Neuronal stem cell (in vitro differentiated cells): Measurements from ENCODE around the gene GNPAT.
A peak's percentile ranks its signal among the peaks of the same experiment; 100 is the strongest.

Experiments used
- DNase-seq: peaks from one replicate; pipeline ENCODE4 v3.0.0-alpha.2; 2013; ENCODE audit warnings: low spot score
- H2AFZ ChIP-seq: one replicate; pipeline ENCODE4 v1.6.1; 2013; ENCODE audit warnings: mild to moderate bottlenecking, low read length, inconsistent platforms
- H2AK5ac ChIP-seq: 2 replicates; pipeline ENCODE4 v1.6.1; 2013; ENCODE audit warnings: low read depth, mild to moderate bottlenecking, inconsistent platforms, low read length, moderate library complexity, mixed read lengths
- H2BK120ac ChIP-seq: 2 replicates; pipeline ENCODE4 v1.6.1; 2013; ENCODE audit warnings: low read depth, mild to moderate bottlenecking, inconsistent platforms, low read length, moderate library complexity, mixed read lengths
- H2BK12ac ChIP-seq: one replicate; pipeline ENCODE4 v1.6.1; 2013; ENCODE audit warnings: low read length, inconsistent platforms
- H2BK15ac ChIP-seq: 2 replicates; pipeline ENCODE4 v1.6.1; 2013; ENCODE audit warnings: mild to moderate bottlenecking, low read length, inconsistent platforms, mixed read lengths
- H2BK5ac ChIP-seq: one replicate; pipeline ENCODE4 v1.6.1; 2013; ENCODE audit warnings: inconsistent platforms, mild to moderate bottlenecking, low read length, moderate library complexity
- H3K14ac ChIP-seq: one replicate; pipeline ENCODE4 v1.6.1; 2013; ENCODE audit warnings: low read length, inconsistent platforms
- H3K18ac ChIP-seq: 2 replicates; pipeline ENCODE4 v1.6.1; 2013; ENCODE audit warnings: low read length, inconsistent platforms
- H3K23ac ChIP-seq: 2 replicates; pipeline ENCODE4 v1.6.1; 2013; ENCODE audit warnings: low read depth, mild to moderate bottlenecking, mixed read lengths, low read length, inconsistent platforms; ENCODE audit not compliant: poor library complexity
- H3K27ac ChIP-seq: replicated peaks from 3 replicates; pipeline ENCODE4 v1.5.1; 2013; ENCODE audit warnings: low read length, inconsistent platforms
- H3K27me3 ChIP-seq, 3 experiments: 2 replicates each; pipeline ENCODE4 v1.6.1; 2013; ENCODE audit warnings: low read length in 3 of 3, mild to moderate bottlenecking in 2 of 3, inconsistent platforms in 1 of 3, low read depth in 1 of 3, mixed read lengths in 1 of 3, moderate library complexity in 1 of 3; ENCODE audit not compliant: control insufficient read depth in 3 of 3, insufficient read depth in 3 of 3
- H3K36me3 ChIP-seq, 2 donors: replicated peaks in 1 of 2; 2 replicates each; pipeline ENCODE4 v1.6.1; 2013; ENCODE audit warnings: low read length in 2 of 2; ENCODE audit not compliant: control insufficient read depth in 2 of 2, insufficient read depth in 2 of 2
- H3K4ac ChIP-seq: 2 replicates; pipeline ENCODE4 v1.6.1; 2013; ENCODE audit warnings: inconsistent platforms, mild to moderate bottlenecking, low read length, moderate library complexity
- H3K4me1 ChIP-seq, 2 donors: 1 replicate in 1 of 2; 2 replicates in 1 of 2; pipeline ENCODE4 v1.6.1; 2013; ENCODE audit warnings: low read length in 2 of 2, low read depth in 1 of 2; ENCODE audit not compliant: control insufficient read depth in 2 of 2, insufficient read depth in 1 of 2
- H3K4me2 ChIP-seq: one replicate; pipeline ENCODE4 v1.6.1; 2013; ENCODE audit warnings: mild to moderate bottlenecking, low read length, inconsistent platforms; ENCODE audit not compliant: insufficient read depth, poor library complexity, severe bottlenecking
- H3K4me3 ChIP-seq, 2 donors: 2 replicates each; pipeline ENCODE4 v1.5.1; 2013; ENCODE audit warnings: low read length in 2 of 2, mild to moderate bottlenecking in 2 of 2, inconsistent platforms in 1 of 2, moderate library complexity in 1 of 2
- H3K79me1 ChIP-seq: one replicate; pipeline ENCODE4 v1.6.1; 2013; ENCODE audit warnings: low read depth, mild to moderate bottlenecking, inconsistent platforms, low read length, moderate library complexity
- H3K9ac ChIP-seq: one replicate; pipeline ENCODE4 v1.6.1; 2013; ENCODE audit warnings: mild to moderate bottlenecking, low read depth, low read length, inconsistent platforms; ENCODE audit not compliant: poor library complexity
- H3K9me3 ChIP-seq, 2 donors: replicated peaks in 1 of 2; 2 replicates each; pipeline versions ENCODE3 to v1.6.1; 2013; ENCODE audit warnings: low read length in 2 of 2, mild to moderate bottlenecking in 2 of 2, inconsistent platforms in 1 of 2, low read depth in 1 of 2, mixed read lengths in 1 of 2, moderate library complexity in 1 of 2; ENCODE audit not compliant: control insufficient read depth in 2 of 2, insufficient read depth in 1 of 2
- H4K8ac ChIP-seq: one replicate; pipeline ENCODE4 v1.6.1; 2013; ENCODE audit warnings: low read depth, mild to moderate bottlenecking, inconsistent platforms, low read length, moderate library complexity
- H4K91ac ChIP-seq: one replicate; pipeline ENCODE4 v1.6.1; 2013; ENCODE audit warnings: low read length, low read depth, mild to moderate bottlenecking, inconsistent platforms; ENCODE audit not compliant: poor library complexity
- WGBS, 2 donors: extraction: QIAGEN DNeasy Blood & Tissue Kit; methylation state at CpG; one replicate each; pipeline ENCODE4 v1.1.7; 2013; ENCODE audit warnings: missing lambda C conversion rate in 2 of 2, mixed read lengths in 1 of 2; ENCODE audit not compliant: insufficient read length in 2 of 2, insufficient replicate concordance in 1 of 2; ENCODE audit errors: extremely low coverage in 2 of 2; 5-methylcytosine and 5-hydroxymethylcytosine counted together

The GNPAT gene

GRCh38 chr1:231213831-231214573 is 27.0 kb upstream of the GNPAT start:
- Histone ChIP-seq H3K14ac (peak overlapping the region; percentile 87), H3K23ac (no peak overlapping the region), H2BK12ac (no peak overlapping the region), H3K9me3 (no peaks in the 10 kb centered on the region), H3K4me2 (no peak overlapping the region), H2AK5ac (no peak overlapping the region), H4K91ac (no peak overlapping the region), H3K4me3 (no peak overlapping the region), H2BK120ac (peak overlapping the region; percentile 58), H2AFZ (no peak overlapping the region), H3K27ac (no peak overlapping the region), H2BK5ac (no peak overlapping the region), H3K4me1 (peaks cover 2 to 3% of the 10 kb centered on the region in 2 donors), H2BK15ac (peak overlapping the region; percentile 38), H3K27me3 (peaks cover 0 to 23% (median 0%) of the 10 kb centered on the region in 3 experiments), H3K79me1 (no peaks in the 10 kb centered on the region), H3K18ac (no peak overlapping the region), H3K36me3 (no peaks in the 10 kb centered on the region), H3K4ac (no peak overlapping the region), H4K8ac (no peak overlapping the region), H3K9ac (no peak overlapping the region)
- no CpG with 5 or more reads among the region's 22 CpGs for WGBS, 2 donors
- no peak for DNase-seq

GRCh38 chr1:231214918-231215680 is 25.9 kb upstream of the GNPAT start:
- Histone ChIP-seq H2AK5ac (no peak overlapping the region), H3K4me3 (no peak overlapping the region), H3K14ac (no peak overlapping the region), H4K8ac (no peak overlapping the region), H2BK12ac (no peak overlapping the region), H3K79me1 (no peaks in the 10 kb centered on the region), H2BK15ac (no peak overlapping the region), H3K4ac (no peak overlapping the region), H2BK120ac (no peak overlapping the region), H3K23ac (no peak overlapping the region), H3K4me1 (peaks cover 2 to 3% of the 10 kb centered on the region in 2 donors), H3K27ac (no peak overlapping the region), H3K9ac (no peak overlapping the region), H3K27me3 (peaks cover 0 to 23% (median 0%) of the 10 kb centered on the region in 3 experiments), H4K91ac (no peak overlapping the region), H2BK5ac (no peak overlapping the region), H3K18ac (no peak overlapping the region), H3K4me2 (no peak overlapping the region), H2AFZ (peak overlapping the region; percentile 94), H3K9me3 (no peaks in the 10 kb centered on the region), H3K36me3 (no peaks in the 10 kb centered on the region)
- WGBS, 2 donors, result no CpG with 5 or more reads among the region's 17 CpGs
- no peak for DNase-seq

- Histone ChIP-seq H3K27me3 (peaks cover 0 to 23% (median 0%) of the 10 kb centered on the region in 3 experiments), H3K4ac (no peak overlapping the region), H2BK15ac (no peak overlapping the region), H3K9ac (no peak overlapping the region), H2AFZ (peak overlapping the region; percentile 94), H3K14ac (no peak overlapping the region), H3K27ac (no peak overlapping the region), H3K9me3 (no peaks in the 10 kb centered on the region), H3K36me3 (no peaks in the 10 kb centered on the region), H3K4me2 (no peak overlapping the region), H4K91ac (no peak overlapping the region), H2BK12ac (no peak overlapping the region), H3K23ac (no peak overlapping the region), H3K18ac (no peak overlapping the region), H2AK5ac (no peak overlapping the region), H2BK5ac (no peak overlapping the region), H2BK120ac (no peak overlapping the region), H4K8ac (no peak overlapping the region), H3K4me1 (peaks cover 2 to 3% of the 10 kb centered on the region in 2 donors), H3K4me3 (no peak overlapping the region), H3K79me1 (no peaks in the 10 kb centered on the region)
- 20% methylated on average over 1 of the region's 10 CpGs; no CpG with 5 or more reads in 1 of the 2 donors for WGBS, 2 donors
- no peak for DNase-seq
Measured at GRCh38 chr1:231215681-231216385, 25.2 kb upstream of the GNPAT start.

- Histone ChIP-seq H3K4me3 (no peak overlapping the region), H3K4me1 (peaks cover 0 to 3% of the 10 kb centered on the region in 2 donors), H2BK120ac (no peak overlapping the region), H4K91ac (no peak overlapping the region), H2AFZ (peak overlapping the region; percentile 94), H2BK5ac (no peak overlapping the region), H3K79me1 (no peaks in the 10 kb centered on the region), H3K36me3 (no peaks in the 10 kb centered on the region), H4K8ac (no peak overlapping the region), H3K23ac (no peak overlapping the region), H3K14ac (no peak overlapping the region), H3K4me2 (no peak overlapping the region), H3K27me3 (peaks cover 0 to 23% (median 0%) of the 10 kb centered on the region in 3 experiments), H3K27ac (no peak overlapping the region), H2AK5ac (no peak overlapping the region), H2BK12ac (no peak overlapping the region), H3K9ac (no peak overlapping the region), H3K9me3 (no peaks in the 10 kb centered on the region), H3K18ac (no peak overlapping the region), H3K4ac (no peak overlapping the region), H2BK15ac (no peak overlapping the region)
- WGBS, 2 donors, result no CpG with 5 or more reads among the region's 4 CpGs
- DNase-seq, result no peak
Measured at GRCh38 chr1:231216498-231216897, 24.5 kb upstream of the GNPAT start.
